ENCODE measurements around the gene RTL10.

GRCh38 chr22:19840059-19840458 is 14.6 kb downstream of the RTL10 start:
- no peak for TF ChIP-seq CTCF (IDR thresholded peaks at IDR 0.05; ENCODE audit: control extremely low read depth in 1 of 3, insufficient read depth in 1 of 3, low read depth in 1 of 3, low read length in 3 of 3)
- no peak for TF ChIP-seq CBX8 (IDR thresholded peaks at IDR 0.05; ENCODE audit: borderline replicate concordance, low read depth, low read length)
- no peak for TF ChIP-seq EZH2 (IDR thresholded peaks at IDR 0.05; ENCODE audit: low read depth, low read length, severe bottlenecking)
- TF ChIP-seq POLR2AphosphoS5 (IDR thresholded peaks at IDR 0.05; ENCODE audit: low read depth, low read length), result no peak
- no peak for TF ChIP-seq MAFK (IDR thresholded peaks at IDR 0.05; ENCODE audit: low read depth, low read length)
- no peak for TF ChIP-seq HDAC6 (IDR thresholded peaks at IDR 0.05; ENCODE audit: low read depth, low read length)
- no peak for TF ChIP-seq MAX (IDR thresholded peaks at IDR 0.05)
- no peak for TF ChIP-seq JUN (IDR thresholded peaks at IDR 0.05; ENCODE audit: low read depth, low read length)
